Psoas muscle (tissue), 8 donors: ENCODE measurements around the gene GABPA. TPM values are rescaled to one million over a fixed set of nuclear protein-coding genes. Genes with fewer than 3 reads are reported as not detected.

Experiments
- ATAC-seq, 4 donors: fragments of 200-7000 bp; cut with Tn5 transposase; one replicate each; pipeline ENCODE4 v1.9.1; 2020; ENCODE audit warnings: moderate library complexity in 3 of 4, mild to moderate bottlenecking in 2 of 4
- DNase-seq, 2 donors: peaks; one replicate each; pipeline ENCODE4 v3.0.0-alpha.2; 2020
- H3K27ac ChIP-seq: fragments of 200-600 bp; one replicate; pipeline ENCODE4 v1.8.0; 2022
- H3K27me3 ChIP-seq, 3 donors: fragments of 200-600 bp in 1 of 3; one replicate each; pipeline versions ENCODE4 v1.6.1 to v1.8.0; 2013 to 2022; ENCODE audit warnings: low read length in 2 of 3, mild to moderate bottlenecking in 2 of 3, moderate library complexity in 1 of 3; ENCODE audit not compliant: insufficient read depth in 3 of 3
- H3K36me3 ChIP-seq, 2 donors: fragments of 200-600 bp in 1 of 2; one replicate each; pipeline versions ENCODE4 v1.6.1 to v1.8.0; 2013 to 2022; ENCODE audit warnings: low read depth in 1 of 2, mild to moderate bottlenecking in 1 of 2, moderate library complexity in 1 of 2; ENCODE audit not compliant: insufficient read depth in 1 of 2
- H3K4me1 ChIP-seq: fragments of 200-600 bp; one replicate; pipeline ENCODE4 v1.8.0; 2022
- H3K4me3 ChIP-seq: fragments of 200-600 bp; one replicate; pipeline ENCODE4 v1.8.0; 2022; ENCODE audit warnings: mild to moderate bottlenecking
- H3K9me3 ChIP-seq: fragments of 200-600 bp; one replicate; pipeline ENCODE4 v1.8.0; 2022
- CTCF ChIP-seq: fragments of 200-600 bp; IDR thresholded peaks from one replicate; pipeline ENCODE4 v1.8.0; 2022; ENCODE audit warnings: antibody characterized with exemption
- WGBS, 3 donors: extraction: QIAGEN DNeasy Blood & Tissue Kit; methylation state at CpG; one replicate each; pipeline versions ENCODE4 v1.1.6 to v1.1.7; 2013; 5-methylcytosine and 5-hydroxymethylcytosine counted together
- intact Hi-C, 2 donors: fragments of 100-400 bp; cut with DNase I; formaldehyde crosslinking; loops; one replicate each; pipeline versions ENCODE4 v1.11.0 to v1.14.2; 2022
- polyA plus RNA-seq, 3 donors: library from polyadenylated mRNA; stranded (reverse); fragments of 200-250 nt; gene quantifications; one replicate each; pipeline ENCODE4 v1.2.3, GENCODE V29; 2013
- total RNA-seq, 4 donors: library from RNA; stranded (reverse); fragmentation: NEBNext Ultra II Directional in 2 of 4; extraction: Animal tissue kit (Norgen Biotek cat#: 25700) in 2 of 4; gene quantifications; one replicate each; pipeline versions ENCODE4 v1.2.1 to v1.2.4, GENCODE V29; 2021 to 2023
- donor health status: healthy with polysubstance abuse.
- donor health status: DM: no; HTN: no; CAD: no; lungs with moderate emphysema.
- donor health status: Bipolar disorder and iron deficiency.
- donor health status: healthy.
- donor health status: DM: yes; HTN: yes; CAD: no.
- donor health status: DM: no; HTN: no; CAD: no.
- donor health status: DM: no; HTN: no; CAD: no.
- donor health status: DM: yes; HTN: yes; CAD: no.

The GABPA gene
- total and polyA plus RNA-seq, 7 donors = 5.7 to 22.3 (median 13.1) TPM

DNA sequence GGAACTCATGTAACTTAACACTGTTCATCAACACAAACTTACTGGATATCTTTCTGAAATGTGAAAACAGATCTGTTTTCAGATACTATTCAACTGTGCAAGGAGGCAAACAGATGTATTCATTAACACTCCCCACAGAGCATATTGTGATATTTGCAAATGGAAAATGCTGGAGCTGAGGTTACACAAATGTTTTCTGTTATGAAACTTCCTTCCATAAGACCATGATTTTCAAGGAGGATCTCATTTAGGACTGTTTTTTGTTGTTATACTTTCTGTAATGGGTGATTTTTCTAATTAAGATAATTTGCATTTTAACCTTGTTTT is 56.1 kb downstream of the GABPA start:
- no peaks in the 10 kb centered on the region for H3K9me3 ChIP-seq
- no peak overlapping the region for H3K27ac ChIP-seq
- DNase-seq (no peak), ATAC-seq (no peak)
- no peaks in the 10 kb centered on the region for H3K27me3 ChIP-seq
- H3K36me3 ChIP-seq = no peaks in the 10 kb centered on the region
- H3K4me3 ChIP-seq = peak overlapping the region; percentile 56
- no peaks in the 10 kb centered on the region for H3K4me1 ChIP-seq
- TF ChIP-seq CTCF = no peak
- intact Hi-C loops = no loop called here

DNA sequence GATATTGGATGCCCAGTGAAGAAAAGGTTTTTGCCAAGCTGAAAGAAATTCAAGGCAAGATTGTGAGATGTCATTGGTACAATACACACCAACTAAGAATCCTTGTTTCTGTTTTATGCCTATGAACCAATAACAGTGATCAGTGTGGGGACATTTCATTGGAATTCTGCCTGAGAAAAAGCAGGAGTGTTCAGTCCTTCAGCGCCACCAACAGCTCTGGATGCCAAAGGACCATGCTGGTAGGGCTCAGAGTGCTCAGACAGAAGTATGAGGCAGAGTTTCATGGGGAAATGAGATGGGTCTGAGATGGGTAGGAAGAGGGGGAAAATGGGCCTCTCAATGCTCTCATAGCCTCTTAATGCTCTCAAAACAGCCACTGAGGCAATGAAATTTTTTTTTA is 56.5 kb downstream of the GABPA start:
- no peak for TF ChIP-seq CTCF
- no peaks in the 10 kb centered on the region for H3K36me3 ChIP-seq
- no peaks in the 10 kb centered on the region for H3K27me3 ChIP-seq
- no peak overlapping the region for H3K4me3 ChIP-seq
- 93 to 100% (median 100%) methylated on average over 1 of the region's 1 CpG for WGBS, 3 donors
- intact Hi-C loops = no loop called here
- no peaks in the 10 kb centered on the region for H3K9me3 ChIP-seq
- DNase-seq = no peak
- H3K27ac ChIP-seq = no peak overlapping the region
- ATAC-seq = no peak
- H3K4me1 ChIP-seq = no peaks in the 10 kb centered on the region

GRCh38 chr21:25801217-25802014 is 66.6 kb downstream of the GABPA start:
- no peak overlapping the region for H3K4me3 ChIP-seq
- TF ChIP-seq CTCF = peak; percentile 69
- no peaks in the 10 kb centered on the region for H3K4me1 ChIP-seq
- H3K9me3 ChIP-seq = no peaks in the 10 kb centered on the region
- peaks cover 0 to 3% (median 0%) of the 10 kb centered on the region in 3 donors for H3K27me3 ChIP-seq
- 34 to 38% (median 36%) methylated on average over 20 of the region's 20 CpGs for WGBS, 3 donors
- ATAC-seq (peak; percentile 46 to 85 (median 82)), DNase-seq (peak; percentile 78 to 79)
- no peaks in the 10 kb centered on the region for H3K36me3 ChIP-seq
- no peak overlapping the region for H3K27ac ChIP-seq
- intact Hi-C loops = no loop called here

GRCh38 chr21:25806060-25806459 is 71.3 kb downstream of the GABPA start:
- 72 to 84% (median 80%) methylated on average over 4 of the region's 4 CpGs for WGBS, 3 donors
- no peaks in the 10 kb centered on the region for H3K9me3 ChIP-seq
- intact Hi-C loops = no loop called here
- H3K27ac ChIP-seq = no peak overlapping the region
- H3K4me1 ChIP-seq = no peaks in the 10 kb centered on the region
- DNase-seq (no peak), ATAC-seq (no peak)
- H3K4me3 ChIP-seq = no peak overlapping the region
- H3K36me3 ChIP-seq = no peaks in the 10 kb centered on the region
- TF ChIP-seq CTCF = no peak
- H3K27me3 ChIP-seq = peaks cover 0 to 3% (median 0%) of the 10 kb centered on the region in 3 donors

DNA sequence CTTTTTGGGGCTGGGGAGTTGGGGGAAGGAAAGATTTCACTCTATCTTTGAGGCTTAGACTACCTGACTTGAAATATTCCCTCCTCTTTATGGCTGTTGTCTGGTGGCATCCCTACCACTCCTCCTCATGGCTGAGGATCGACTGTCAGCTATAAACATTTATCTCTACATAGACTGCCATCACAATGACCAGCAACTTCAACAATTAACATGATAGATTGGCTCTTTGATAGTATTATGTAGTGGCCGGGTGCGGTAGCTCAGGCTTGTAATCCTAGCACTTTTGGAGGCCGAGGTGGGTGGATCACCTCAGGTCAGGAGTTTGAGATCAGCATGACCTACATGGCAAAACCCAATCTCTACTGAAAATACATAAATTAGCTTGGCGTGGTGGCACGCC is 72.4 kb downstream of the GABPA start:
- H3K27me3 ChIP-seq = peaks cover 0 to 3% (median 0%) of the 10 kb centered on the region in 3 donors
- H3K4me1 ChIP-seq = no peaks in the 10 kb centered on the region

More for the DNA sequence above, 72.4 kb downstream of the GABPA start:
- intact Hi-C loops = no loop called here
- H3K36me3 ChIP-seq = no peaks in the 10 kb centered on the region
- ATAC-seq (no peak), DNase-seq (no peak)
- WGBS, 3 donors = 58 to 73% (median 65%) methylated on average over 6 of the region's 6 CpGs
- no peak overlapping the region for H3K27ac ChIP-seq
- H3K9me3 ChIP-seq = no peaks in the 10 kb centered on the region
- no peak overlapping the region for H3K4me3 ChIP-seq
- no peak for TF ChIP-seq CTCF
